HCT116 (cell line): ENCODE data around the gene TIAM2.

Experiments
- ATF3 ChIP-seq: IDR thresholded peaks from 2 replicates; pipeline ENCODE4 v1.6.1; 2012
- EZH2 ChIP-seq: fragments of 200-600 bp; sonication (generic); IDR thresholded peaks from 2 replicates; pipeline ENCODE4 v1.6.1; 2017; ENCODE audit warnings: antibody characterized with exemption, mixed run types
- EZH2phosphoT487 ChIP-seq: fragments of 200-600 bp; IDR thresholded peaks from 2 replicates; pipeline ENCODE4 v1.6.1; 2018; ENCODE audit warnings: antibody characterized with exemption, borderline replicate concordance
- JUND ChIP-seq: IDR thresholded peaks from 2 replicates; pipeline ENCODE4 v1.6.1; 2012
- MAX ChIP-seq: IDR thresholded peaks from 2 replicates; pipeline ENCODE4 v1.6.1; 2012
- POLR2A ChIP-seq: IDR thresholded peaks from 2 replicates; pipeline ENCODE4 v1.7.0; 2011; ENCODE audit warnings: borderline replicate concordance; ENCODE audit not compliant: insufficient read depth, insufficient read length; ENCODE audit errors: extremely low read depth
- POLR2AphosphoS5 ChIP-seq: IDR thresholded peaks from 2 replicates; pipeline ENCODE4 v1.6.1; 2011; ENCODE audit warnings: mild to moderate bottlenecking, low read depth, low read length, moderate library complexity
- SP1 ChIP-seq: IDR thresholded peaks from 2 replicates; pipeline ENCODE4 v1.6.1; 2012; ENCODE audit warnings: low read depth
- TF ChIP-seq, protein P1 (sequence below), 3 experiments: fragments of 200-600 bp in 1 of 3; sonication (generic) in 1 of 3; IDR thresholded peaks in 2 of 3; conservative IDR thresholded peaks in 1 of 3; 2 replicates each; pipeline ENCODE4 v1.5.1; 2012 to 2017; ENCODE audit warnings: low read depth in 2 of 3, low read length in 2 of 3, antibody characterized with exemption in 1 of 3, borderline replicate concordance in 1 of 3, control low read depth in 1 of 3, mild to moderate bottlenecking in 1 of 3, mixed read lengths in 1 of 3, mixed run types in 1 of 3, moderate library complexity in 1 of 3; ENCODE audit not compliant: insufficient read depth in 1 of 3
- TF ChIP-seq, protein P2 (sequence below): IDR thresholded peaks from 2 replicates; pipeline ENCODE4 v1.6.1; 2012; ENCODE audit warnings: low read depth
- TF ChIP-seq, protein P3 (sequence below): IDR thresholded peaks from 2 replicates; pipeline ENCODE4 v1.6.1; 2011; ENCODE audit warnings: mild to moderate bottlenecking, low read length, moderate library complexity; ENCODE audit not compliant: insufficient replicate concordance; ENCODE audit errors: extremely low read depth

DNA sequence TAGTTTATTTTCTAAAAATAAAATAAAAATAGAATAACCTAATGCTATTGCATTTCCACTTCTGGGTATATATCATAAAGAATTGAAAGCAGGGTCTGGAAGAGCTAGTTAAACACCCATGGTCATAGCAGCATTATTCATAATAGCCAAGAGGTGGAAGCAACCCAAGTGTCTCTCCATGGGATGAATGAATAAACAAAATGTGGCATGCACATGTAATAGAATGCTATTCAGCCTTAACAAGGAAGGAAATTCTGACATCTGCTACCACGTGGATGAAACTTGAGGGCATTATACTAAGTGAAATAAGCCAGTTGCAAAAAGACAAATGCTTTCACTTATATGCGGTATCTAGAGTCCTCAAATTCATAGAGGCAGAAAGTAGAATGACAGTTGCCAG lies 130.8 kb downstream of the TIAM2 start:
- TF ChIP-seq, protein P1, sequence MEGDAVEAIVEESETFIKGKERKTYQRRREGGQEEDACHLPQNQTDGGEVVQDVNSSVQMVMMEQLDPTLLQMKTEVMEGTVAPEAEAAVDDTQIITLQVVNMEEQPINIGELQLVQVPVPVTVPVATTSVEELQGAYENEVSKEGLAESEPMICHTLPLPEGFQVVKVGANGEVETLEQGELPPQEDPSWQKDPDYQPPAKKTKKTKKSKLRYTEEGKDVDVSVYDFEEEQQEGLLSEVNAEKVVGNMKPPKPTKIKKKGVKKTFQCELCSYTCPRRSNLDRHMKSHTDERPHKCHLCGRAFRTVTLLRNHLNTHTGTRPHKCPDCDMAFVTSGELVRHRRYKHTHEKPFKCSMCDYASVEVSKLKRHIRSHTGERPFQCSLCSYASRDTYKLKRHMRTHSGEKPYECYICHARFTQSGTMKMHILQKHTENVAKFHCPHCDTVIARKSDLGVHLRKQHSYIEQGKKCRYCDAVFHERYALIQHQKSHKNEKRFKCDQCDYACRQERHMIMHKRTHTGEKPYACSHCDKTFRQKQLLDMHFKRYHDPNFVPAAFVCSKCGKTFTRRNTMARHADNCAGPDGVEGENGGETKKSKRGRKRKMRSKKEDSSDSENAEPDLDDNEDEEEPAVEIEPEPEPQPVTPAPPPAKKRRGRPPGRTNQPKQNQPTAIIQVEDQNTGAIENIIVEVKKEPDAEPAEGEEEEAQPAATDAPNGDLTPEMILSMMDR (IDR thresholded peaks at IDR 0.05 in 2 of 3, conservative IDR thresholded peaks at IDR 0.05 in 1 of 3; ENCODE audit: borderline replicate concordance in 1 of 3, insufficient read depth in 1 of 3, low read depth in 2 of 3, low read length in 2 of 3), result no peak
- TF ChIP-seq POLR2A, result no peak
- no peak for TF ChIP-seq MAX
- no peak for TF ChIP-seq SP1
- TF ChIP-seq, protein P2, sequence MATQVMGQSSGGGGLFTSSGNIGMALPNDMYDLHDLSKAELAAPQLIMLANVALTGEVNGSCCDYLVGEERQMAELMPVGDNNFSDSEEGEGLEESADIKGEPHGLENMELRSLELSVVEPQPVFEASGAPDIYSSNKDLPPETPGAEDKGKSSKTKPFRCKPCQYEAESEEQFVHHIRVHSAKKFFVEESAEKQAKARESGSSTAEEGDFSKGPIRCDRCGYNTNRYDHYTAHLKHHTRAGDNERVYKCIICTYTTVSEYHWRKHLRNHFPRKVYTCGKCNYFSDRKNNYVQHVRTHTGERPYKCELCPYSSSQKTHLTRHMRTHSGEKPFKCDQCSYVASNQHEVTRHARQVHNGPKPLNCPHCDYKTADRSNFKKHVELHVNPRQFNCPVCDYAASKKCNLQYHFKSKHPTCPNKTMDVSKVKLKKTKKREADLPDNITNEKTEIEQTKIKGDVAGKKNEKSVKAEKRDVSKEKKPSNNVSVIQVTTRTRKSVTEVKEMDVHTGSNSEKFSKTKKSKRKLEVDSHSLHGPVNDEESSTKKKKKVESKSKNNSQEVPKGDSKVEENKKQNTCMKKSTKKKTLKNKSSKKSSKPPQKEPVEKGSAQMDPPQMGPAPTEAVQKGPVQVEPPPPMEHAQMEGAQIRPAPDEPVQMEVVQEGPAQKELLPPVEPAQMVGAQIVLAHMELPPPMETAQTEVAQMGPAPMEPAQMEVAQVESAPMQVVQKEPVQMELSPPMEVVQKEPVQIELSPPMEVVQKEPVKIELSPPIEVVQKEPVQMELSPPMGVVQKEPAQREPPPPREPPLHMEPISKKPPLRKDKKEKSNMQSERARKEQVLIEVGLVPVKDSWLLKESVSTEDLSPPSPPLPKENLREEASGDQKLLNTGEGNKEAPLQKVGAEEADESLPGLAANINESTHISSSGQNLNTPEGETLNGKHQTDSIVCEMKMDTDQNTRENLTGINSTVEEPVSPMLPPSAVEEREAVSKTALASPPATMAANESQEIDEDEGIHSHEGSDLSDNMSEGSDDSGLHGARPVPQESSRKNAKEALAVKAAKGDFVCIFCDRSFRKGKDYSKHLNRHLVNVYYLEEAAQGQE, result no peak
- no peak for TF ChIP-seq EZH2
- TF ChIP-seq POLR2AphosphoS5, result no peak
- TF ChIP-seq JUND, result no peak
- TF ChIP-seq, protein P3, sequence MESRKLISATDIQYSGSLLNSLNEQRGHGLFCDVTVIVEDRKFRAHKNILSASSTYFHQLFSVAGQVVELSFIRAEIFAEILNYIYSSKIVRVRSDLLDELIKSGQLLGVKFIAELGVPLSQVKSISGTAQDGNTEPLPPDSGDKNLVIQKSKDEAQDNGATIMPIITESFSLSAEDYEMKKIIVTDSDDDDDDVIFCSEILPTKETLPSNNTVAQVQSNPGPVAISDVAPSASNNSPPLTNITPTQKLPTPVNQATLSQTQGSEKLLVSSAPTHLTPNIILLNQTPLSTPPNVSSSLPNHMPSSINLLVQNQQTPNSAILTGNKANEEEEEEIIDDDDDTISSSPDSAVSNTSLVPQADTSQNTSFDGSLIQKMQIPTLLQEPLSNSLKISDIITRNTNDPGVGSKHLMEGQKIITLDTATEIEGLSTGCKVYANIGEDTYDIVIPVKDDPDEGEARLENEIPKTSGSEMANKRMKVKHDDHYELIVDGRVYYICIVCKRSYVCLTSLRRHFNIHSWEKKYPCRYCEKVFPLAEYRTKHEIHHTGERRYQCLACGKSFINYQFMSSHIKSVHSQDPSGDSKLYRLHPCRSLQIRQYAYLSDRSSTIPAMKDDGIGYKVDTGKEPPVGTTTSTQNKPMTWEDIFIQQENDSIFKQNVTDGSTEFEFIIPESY, result no peak
- no peak for TF ChIP-seq EZH2phosphoT487
- no peak for TF ChIP-seq ATF3
